Muscle layer of duodenum (tissue), 2 donors: Measurements from ENCODE around the gene MRC2.
"Not testable (repeated sequence)": the region's sequence is repeated elsewhere in the genome, so short reads cannot be mapped to it uniquely, and the experiment has no call there.

Experiments
- H3K27ac ChIP-seq: one replicate; pipeline ENCODE4 v1.7.0; 2013; ENCODE audit warnings: mild to moderate bottlenecking, low read length
- H3K27me3 ChIP-seq: one replicate; pipeline ENCODE4 v1.7.0; 2013; ENCODE audit warnings: low read depth, mild to moderate bottlenecking, control low read depth, low read length
- H3K36me3 ChIP-seq, 2 donors: one replicate each; pipeline ENCODE4 v1.7.0; 2013; ENCODE audit warnings: low read length in 2 of 2, control low read depth in 1 of 2, mild to moderate bottlenecking in 1 of 2; ENCODE audit not compliant: insufficient read depth in 2 of 2, control insufficient read depth in 1 of 2
- H3K4me1 ChIP-seq, 2 donors: one replicate each; pipeline ENCODE4 v1.7.0; 2013; ENCODE audit warnings: low read length in 2 of 2, mild to moderate bottlenecking in 2 of 2, control low read depth in 1 of 2, moderate library complexity in 1 of 2; ENCODE audit not compliant: insufficient read depth in 2 of 2, control insufficient read depth in 1 of 2
- H3K4me3 ChIP-seq, 2 donors: one replicate each; pipeline ENCODE4 v1.7.0; 2013; ENCODE audit warnings: low read length in 2 of 2, low read depth in 1 of 2, mild to moderate bottlenecking in 1 of 2
- H3K9me3 ChIP-seq, 2 donors: one replicate each; pipeline ENCODE4 v1.7.0; 2013; ENCODE audit warnings: low read length in 2 of 2, control low read depth in 1 of 2, mild to moderate bottlenecking in 1 of 2; ENCODE audit not compliant: control insufficient read depth in 1 of 2
- donor health status: healthy.

MRC2 gene

DNA sequence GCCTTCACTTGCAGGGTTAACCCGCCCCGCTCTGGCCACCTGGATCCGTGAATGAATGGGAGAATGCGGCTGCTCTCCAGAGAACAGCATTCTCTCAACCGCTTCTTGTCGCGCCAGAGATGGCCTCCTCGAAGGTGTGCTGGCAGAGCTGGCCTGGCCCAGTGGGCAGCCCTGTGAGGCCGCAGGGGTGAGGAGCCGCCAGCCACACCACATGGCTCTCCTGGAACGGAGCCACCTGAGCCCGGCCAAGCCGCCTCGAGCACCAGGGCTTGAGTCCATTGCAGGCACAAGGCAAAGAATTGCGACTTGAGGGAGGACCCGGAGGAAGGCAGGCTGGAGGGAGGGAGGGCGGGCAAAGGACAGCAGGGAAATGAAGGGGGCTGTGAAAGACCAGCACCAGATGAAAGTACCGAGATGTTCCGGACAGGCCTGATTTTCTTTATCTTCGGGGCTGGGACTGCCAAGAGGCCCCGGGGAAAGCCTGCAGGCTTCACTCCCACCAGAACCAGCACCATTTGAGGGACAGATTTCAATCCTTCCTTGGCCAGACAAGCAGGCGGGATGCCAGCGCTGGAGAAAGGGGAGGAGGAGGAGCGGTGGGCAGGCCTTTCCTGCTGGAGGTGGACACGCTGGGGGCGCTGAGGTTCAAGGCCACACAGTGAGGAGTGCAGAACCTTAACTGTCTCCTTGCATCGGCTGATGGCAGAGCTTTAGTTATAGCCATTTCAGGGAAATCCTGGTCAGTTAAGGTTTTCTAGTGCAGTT lies 69.4 kb downstream of the MRC2 start:
- Histone ChIP-seq H3K9me3 (no peaks in the 10 kb centered on the region), H3K36me3 (no peaks in the 10 kb centered on the region), H3K4me3 (no peak overlapping the region), H3K27me3 (no peaks in the 10 kb centered on the region), H3K4me1 (peaks cover 0 to 5% of the 10 kb centered on the region in 2 donors), H3K27ac (no peak overlapping the region)

DNA sequence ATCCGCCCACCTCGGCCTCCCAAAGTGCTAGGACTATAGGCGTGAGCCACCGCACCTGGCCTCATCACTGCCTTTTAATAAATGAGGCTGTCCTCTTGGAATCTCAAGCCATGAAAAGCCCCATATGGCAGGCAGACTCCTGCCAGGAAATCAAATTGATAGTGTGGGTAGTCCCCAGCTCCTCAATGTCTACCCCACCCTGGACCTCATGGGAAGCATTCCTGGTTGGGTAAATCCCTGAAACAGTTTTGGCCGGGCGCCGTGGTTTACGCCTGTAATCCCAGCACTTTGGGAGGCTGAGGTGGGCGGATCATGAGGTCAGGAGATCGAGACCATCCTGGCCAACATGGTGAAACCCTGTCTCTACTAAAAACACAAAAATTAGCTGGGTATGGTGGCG lies 71.0 kb downstream of the MRC2 start:
- H3K4me3 ChIP-seq, H3K27ac ChIP-seq, H3K9me3 ChIP-seq, H3K36me3 ChIP-seq, H3K27me3 ChIP-seq, H3K4me1 ChIP-seq: not testable (repeated sequence)

GRCh38 chr17:62700964-62701705 lies 73.7 kb downstream of the MRC2 start:
- no peak overlapping the region for H3K4me3 ChIP-seq
- no peaks in the 10 kb centered on the region for H3K9me3 ChIP-seq
- H3K36me3 ChIP-seq: no peaks in the 10 kb centered on the region
- H3K27me3 ChIP-seq: no peaks in the 10 kb centered on the region
- no peak overlapping the region for H3K27ac ChIP-seq
- H3K4me1 ChIP-seq: peaks cover 0 to 14% of the 10 kb centered on the region in 2 donors

DNA sequence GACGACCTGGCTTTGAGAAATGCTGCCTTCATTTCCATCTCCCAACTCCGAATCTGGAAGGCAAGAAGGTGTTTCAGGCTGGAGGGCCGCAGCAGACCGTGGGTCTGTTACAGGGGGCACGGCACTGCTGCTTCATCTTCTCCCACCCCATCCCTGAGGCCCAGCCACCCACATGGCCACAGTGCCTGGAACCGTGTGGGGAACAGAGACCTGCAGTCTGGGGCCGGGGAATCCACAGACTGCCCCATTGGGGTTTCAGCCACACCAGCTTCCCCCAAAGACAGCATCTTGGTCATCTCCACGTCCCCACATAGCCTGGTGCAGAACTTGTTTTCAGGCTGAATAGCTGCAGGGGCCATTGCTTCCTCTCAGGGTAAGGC lies 74.2 kb downstream of the MRC2 start:
- peaks cover 0 to 14% of the 10 kb centered on the region in 2 donors for H3K4me1 ChIP-seq
- H3K4me3 ChIP-seq: no peak overlapping the region
- no peaks in the 10 kb centered on the region for H3K36me3 ChIP-seq
- H3K27ac ChIP-seq: no peak overlapping the region
- H3K27me3 ChIP-seq: no peaks in the 10 kb centered on the region
- no peaks in the 10 kb centered on the region for H3K9me3 ChIP-seq

DNA sequence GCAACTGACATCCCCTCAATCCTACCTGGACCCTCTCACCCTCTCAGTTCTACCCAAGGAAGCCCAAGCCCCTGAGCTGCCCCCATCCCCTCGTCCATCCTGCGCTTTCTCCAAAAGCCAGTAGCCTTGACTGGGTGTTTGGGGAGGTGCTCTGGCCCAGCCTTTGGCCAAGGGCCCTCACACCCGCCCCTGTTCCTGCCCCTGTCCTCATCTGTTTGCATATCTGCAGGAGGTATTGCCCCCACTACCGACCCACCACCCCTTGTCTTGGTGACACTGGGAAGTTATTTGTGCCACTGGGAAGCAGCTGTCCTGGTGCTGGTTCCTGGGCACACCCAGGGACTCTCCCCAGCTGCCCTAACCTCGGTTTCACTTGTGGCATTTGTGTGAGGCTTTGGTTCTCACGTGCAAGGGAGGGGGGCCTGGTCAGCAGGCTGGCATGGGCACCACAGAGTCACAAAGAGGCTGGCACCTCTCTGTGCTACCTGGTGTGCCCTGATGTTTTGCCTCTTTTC lies 75.3 kb downstream of the MRC2 start:
- Histone ChIP-seq H3K27ac (no peak overlapping the region), H3K4me1 (peaks cover 0 to 14% of the 10 kb centered on the region in 2 donors), H3K36me3 (no peaks in the 10 kb centered on the region), H3K4me3 (no peak overlapping the region), H3K9me3 (no peaks in the 10 kb centered on the region), H3K27me3 (no peaks in the 10 kb centered on the region)

GRCh38 chr17:62703261-62703775 lies 75.8 kb downstream of the MRC2 start:
- H3K4me3 ChIP-seq: peak overlapping the region in 1 of 2 donors; percentile 69
- H3K36me3 ChIP-seq: no peaks in the 10 kb centered on the region
- no peaks in the 10 kb centered on the region for H3K27me3 ChIP-seq
- H3K9me3 ChIP-seq: no peaks in the 10 kb centered on the region
- no peak overlapping the region for H3K27ac ChIP-seq
- peaks cover 0 to 14% of the 10 kb centered on the region in 2 donors for H3K4me1 ChIP-seq

- peaks cover 0 to 3% of the 10 kb centered on the region in 2 donors for H3K9me3 ChIP-seq
- peak overlapping the region; percentile 43 to 69 for H3K4me3 ChIP-seq
- H3K36me3 ChIP-seq: no peaks in the 10 kb centered on the region
- no peak overlapping the region for H3K27ac ChIP-seq
- peaks cover 0 to 14% of the 10 kb centered on the region in 2 donors for H3K4me1 ChIP-seq
- H3K27me3 ChIP-seq: no peaks in the 10 kb centered on the region
Observed at GRCh38 chr17:62703776-62704380, 76.4 kb downstream of the MRC2 start.

DNA sequence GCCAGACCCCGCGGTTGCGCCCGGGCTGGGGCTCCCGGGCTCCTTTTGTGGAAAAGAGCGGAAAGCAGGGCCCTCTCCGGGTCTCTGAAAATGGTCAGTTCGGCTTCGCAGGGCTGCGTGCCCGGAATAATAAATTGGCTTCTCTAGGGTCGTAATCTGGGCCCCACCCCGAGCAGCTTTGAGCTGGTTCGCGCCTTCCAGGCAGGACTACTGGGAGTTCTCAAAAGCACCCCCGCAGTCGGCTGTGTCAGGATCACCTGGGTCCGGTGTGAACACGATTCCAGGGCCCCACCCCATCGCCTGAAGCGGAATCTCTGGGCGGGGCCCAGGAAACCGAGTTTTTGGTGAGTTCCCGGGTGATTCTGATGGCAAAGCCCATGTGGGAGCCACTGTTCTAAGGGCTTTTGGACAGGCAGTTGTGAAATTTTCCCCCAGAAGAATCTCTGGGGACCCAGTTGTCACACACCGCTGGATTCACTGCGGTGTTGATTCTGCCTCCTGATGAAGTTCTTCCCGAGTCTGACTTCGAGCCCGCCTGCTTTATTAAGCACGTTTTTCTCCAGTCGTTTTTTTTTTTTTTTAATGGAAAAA lies 77.0 kb downstream of the MRC2 start:
- Histone ChIP-seq H3K27ac (no peak overlapping the region), H3K9me3 (peaks cover 0 to 3% of the 10 kb centered on the region in 2 donors), H3K27me3 (no peaks in the 10 kb centered on the region)

DNA sequence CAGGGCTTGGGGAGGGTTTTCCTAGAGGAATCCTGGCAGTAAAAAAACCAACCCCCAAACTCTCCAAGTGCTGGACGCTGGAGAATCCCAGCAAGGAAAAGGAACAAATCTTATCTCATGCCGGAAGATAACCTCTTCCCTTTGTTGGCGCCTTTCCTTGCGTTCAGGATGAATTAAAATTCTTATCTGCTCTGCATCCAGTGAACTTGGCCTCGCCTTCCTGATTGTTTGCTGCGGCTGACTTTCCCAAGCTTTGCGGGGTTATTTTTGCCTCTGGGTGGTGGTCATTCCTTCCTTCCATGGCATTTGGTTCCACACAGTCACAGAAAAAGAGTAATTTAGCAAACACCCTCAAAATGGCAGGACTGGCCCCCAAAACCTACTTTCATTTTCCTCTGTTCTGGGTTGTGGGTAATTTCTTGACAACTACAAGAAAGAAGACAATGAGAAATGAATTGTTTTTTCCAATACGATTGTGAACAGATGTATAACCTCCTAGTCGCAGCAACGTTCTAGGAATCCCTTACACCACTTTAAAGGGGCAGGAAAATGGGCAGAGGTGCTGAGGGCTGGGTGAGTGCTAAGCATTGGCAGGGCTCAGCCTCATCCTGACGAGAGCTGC lies 77.8 kb downstream of the MRC2 start:
- Histone ChIP-seq H3K9me3 (peaks cover 0 to 3% of the 10 kb centered on the region in 2 donors), H3K36me3 (no peaks in the 10 kb centered on the region), H3K4me1 (peaks cover 0 to 14% of the 10 kb centered on the region in 2 donors), H3K27ac (no peak overlapping the region), H3K27me3 (no peaks in the 10 kb centered on the region), H3K4me3 (peak overlapping the region; percentile 43 to 69)

More for the DNA sequence above, 77.0 kb downstream of the MRC2 start:
- Histone ChIP-seq H3K4me1 (peaks cover 0 to 14% of the 10 kb centered on the region in 2 donors), H3K4me3 (peak overlapping the region; percentile 43 to 69), H3K36me3 (no peaks in the 10 kb centered on the region)

DNA sequence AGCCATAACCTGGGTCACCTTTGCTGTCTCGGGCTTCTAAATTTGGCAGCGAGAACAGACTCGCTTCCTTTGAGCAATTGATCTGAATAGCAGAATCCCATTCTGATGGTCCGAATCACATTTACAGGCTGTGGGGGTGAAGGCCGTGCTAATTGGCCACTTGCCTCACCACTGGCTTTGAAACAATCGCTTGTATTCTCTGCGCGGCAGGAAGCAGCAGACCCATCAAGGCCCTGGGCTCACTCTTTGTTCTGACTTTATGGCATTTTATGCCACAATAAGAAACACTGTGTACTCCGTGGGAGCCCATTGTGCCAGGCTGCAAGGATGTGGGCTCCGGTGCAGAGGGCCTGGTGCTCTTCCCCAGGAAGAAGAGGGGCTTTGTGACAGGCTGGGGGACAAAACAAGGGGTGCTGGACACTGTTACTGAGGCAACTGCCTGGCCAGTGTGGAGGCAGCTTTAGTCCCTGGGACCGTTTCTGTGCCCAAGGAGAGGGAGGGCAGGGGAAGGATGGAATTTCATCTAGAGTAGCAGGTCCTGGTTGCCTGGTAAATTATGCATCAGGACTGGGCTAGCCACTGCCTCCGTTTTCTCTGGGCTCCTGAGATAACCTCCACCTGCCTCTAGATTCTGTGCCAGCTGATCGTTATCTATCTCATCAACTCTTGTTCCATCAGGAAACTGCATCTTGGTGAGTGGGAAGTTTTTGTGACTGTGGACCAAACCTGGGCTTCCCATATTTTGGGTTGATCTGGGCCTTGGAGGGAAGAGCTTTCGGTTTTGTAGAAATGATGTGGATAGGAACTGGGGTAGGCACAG lies 78.5 kb downstream of the MRC2 start:
- no peak overlapping the region for H3K27ac ChIP-seq

More for the DNA sequence above, 78.5 kb downstream of the MRC2 start:
- no peaks in the 10 kb centered on the region for H3K36me3 ChIP-seq
- no peaks in the 10 kb centered on the region for H3K27me3 ChIP-seq
- peaks cover 0 to 14% of the 10 kb centered on the region in 2 donors for H3K4me1 ChIP-seq
- peaks cover 0 to 3% of the 10 kb centered on the region in 2 donors for H3K9me3 ChIP-seq
- no peak overlapping the region for H3K4me3 ChIP-seq
